HS-5 (cell line): Measurements from ENCODE around the gene TRMT61B.

Experiments used
- DNase-seq: peaks from one replicate; pipeline ENCODE4 v3.0.0-alpha.2; 2012; ENCODE audit warnings: low read depth

Gene TRMT61B

GRCh38 chr2:28870146-28870891 lies at the start of gene TRMT61B:
TRMT61B (minus strand) TSS chr2:28870309; CDS start chr2:28870277, 32 bp downstream.
- peak; percentile 68 for DNase-seq

- DNase-seq = no peak
Measured at GRCh38 chr2:28915939-28916338, 45.8 kb upstream of the TRMT61B start.

- DNase-seq = no peak
Measured at GRCh38 chr2:28909655-28910353, 39.7 kb upstream of the TRMT61B start.

- no peak for DNase-seq
Measured at GRCh38 chr2:28908172-28908571, 38.1 kb upstream of the TRMT61B start.

GRCh38 chr2:28906821-28907220 lies 36.7 kb upstream of the TRMT61B start:
- no peak for DNase-seq

GRCh38 chr2:28906376-28906775 lies 36.3 kb upstream of the TRMT61B start:
- DNase-seq = no peak

- no peak for DNase-seq
Measured at GRCh38 chr2:28905533-28905932, 35.4 kb upstream of the TRMT61B start.

GRCh38 chr2:28904802-28905457 lies 34.8 kb upstream of the TRMT61B start:
- no peak for DNase-seq

- no peak for DNase-seq
Measured at GRCh38 chr2:28904295-28904694, 34.2 kb upstream of the TRMT61B start.

GRCh38 chr2:28902584-28902983 lies 32.5 kb upstream of the TRMT61B start:
- no peak for DNase-seq

- DNase-seq = no peak
Measured at GRCh38 chr2:28901841-28902240, 31.7 kb upstream of the TRMT61B start.

- DNase-seq = no peak
Measured at GRCh38 chr2:28901202-28901601, 31.1 kb upstream of the TRMT61B start.

- no peak for DNase-seq
Measured at GRCh38 chr2:28898048-28898447, 27.9 kb upstream of the TRMT61B start.

- DNase-seq = no peak
Measured at GRCh38 chr2:28896906-28897305, 26.8 kb upstream of the TRMT61B start.

GRCh38 chr2:28895189-28895893 lies 25.2 kb upstream of the TRMT61B start:
- no peak for DNase-seq

GRCh38 chr2:28894470-28895188 lies 24.5 kb upstream of the TRMT61B start, which contains the start of gene WDR43:
WDR43 (plus strand) TSS chr2:28894667; CDS start chr2:28894699, 32 bp downstream.
- DNase-seq = peak; percentile 96

- no peak for DNase-seq
Measured at GRCh38 chr2:28893488-28893887, 23.4 kb upstream of the TRMT61B start.

GRCh38 chr2:28880193-28880592 lies 10.1 kb upstream of the TRMT61B start:
- no peak for DNase-seq

- no peak for DNase-seq
Measured at GRCh38 chr2:28871620-28872019, 1.5 kb upstream of the TRMT61B start.

- no peak for DNase-seq
Measured at GRCh38 chr2:28869494-28870145, 489 bp downstream of the TRMT61B start.

- no peak for DNase-seq
Measured at GRCh38 chr2:28868611-28869010, 1.5 kb downstream of the TRMT61B start.
